Measurements from ENCODE around the gene LCP2. TPM values are rescaled to one million over a fixed set of nuclear protein-coding genes. Genes with fewer than 3 reads are reported as not detected.

LCP2 gene
- total and polyA plus RNA-seq, 2 of the 8 experiments (the other 6 are each of a cell fraction or from before 2014, with no cell fraction given): 0.26 to 0.33 TPM

DNA sequence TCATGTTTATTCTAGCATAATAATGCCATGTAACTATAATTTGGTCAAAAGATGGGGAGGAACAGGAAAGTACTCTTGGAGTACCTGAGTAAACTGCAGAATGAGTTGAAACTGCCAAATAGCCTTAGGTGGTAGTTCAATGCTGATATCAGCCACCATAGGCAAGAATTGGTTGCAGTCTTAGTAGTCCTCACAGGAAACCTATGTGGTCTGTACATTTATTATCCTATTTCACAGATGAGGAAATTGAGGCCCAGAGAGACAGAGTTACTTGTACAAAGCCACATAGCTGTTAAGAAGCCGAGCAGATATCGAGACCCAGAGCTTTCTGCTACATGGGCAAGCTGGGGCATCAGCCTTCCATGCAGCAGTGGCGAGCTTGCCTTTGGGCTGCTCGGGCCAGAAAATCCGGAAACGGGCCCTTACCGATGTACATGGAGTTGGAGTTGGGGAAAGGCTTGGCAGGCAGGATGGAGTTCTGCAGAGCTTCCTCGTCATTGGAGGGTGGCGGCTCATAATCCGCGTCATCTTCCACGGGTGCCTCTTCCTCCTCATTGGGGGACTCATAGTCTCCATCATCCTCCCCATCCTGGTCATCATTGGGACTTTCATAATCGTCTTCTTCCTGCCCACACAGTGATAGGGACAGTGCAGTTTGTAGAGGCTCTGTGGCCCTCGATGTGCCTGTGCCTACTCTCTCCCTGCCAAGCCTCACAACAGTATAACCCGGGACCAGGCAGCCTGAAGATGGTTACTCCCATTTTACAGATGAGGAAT is 27.1 kb downstream of the LCP2 start (continued):
- TF ChIP-seq MAFK (IDR thresholded peaks at IDR 0.05; ENCODE audit: low read depth, low read length) (no peak), GTF2F1 (IDR thresholded peaks at IDR 0.05; ENCODE audit: borderline replicate concordance, low read depth, low read length) (no peak)

Data from H1 (cell line).